Adrenal gland (tissue), 12 donors: Measurements from ENCODE around the gene B3GLCT. TPM values are rescaled to one million over a fixed set of nuclear protein-coding genes. Genes with fewer than 3 reads are reported as not detected.
"Not testable (repeated sequence)": the region's sequence is repeated elsewhere in the genome, so short reads cannot be mapped to it uniquely, and the experiment has no call there.

ENCODE experiments used
- DNase-seq, 7 donors: peaks; one replicate each; pipeline ENCODE4 v3.0.0-alpha.2; 2019 to 2020
- H3K27ac ChIP-seq, 5 donors: fragments of 200-600 bp; sonication (generic) in 4 of 5; 1 replicate in 3 of 5; 2 replicates in 2 of 5; pipeline versions ENCODE4 v1.5.1 to v1.8.0; 2016 to 2020; ENCODE audit warnings: mild to moderate bottlenecking in 1 of 5
- H3K27me3 ChIP-seq: fragments of 200-600 bp; 2 replicates; pipeline ENCODE4 v1.8.0; 2021
- H3K36me3 ChIP-seq, 2 donors: fragments of 200-600 bp; replicated peaks in 1 of 2; 1 replicate in 1 of 2; 2 replicates in 1 of 2; pipeline versions ENCODE4 v1.5.1 to v1.8.0; 2018 to 2022
- H3K4me1 ChIP-seq, 2 donors: fragments of 200-600 bp; replicated peaks in 1 of 2; 1 replicate in 1 of 2; 2 replicates in 1 of 2; pipeline versions ENCODE4 v1.5.1 to v1.8.0; 2018 to 2021
- H3K4me3 ChIP-seq, 4 donors: fragments of 200-600 bp; sonication (generic) in 3 of 4; one replicate each; pipeline ENCODE4 v1.5.1; 2016 to 2018
- H3K9me3 ChIP-seq, 3 donors: fragments of 200-600 bp; sonication (generic) in 1 of 3; replicated peaks in 1 of 3; 1 replicate in 2 of 3; 2 replicates in 1 of 3; pipeline versions ENCODE4 v1.5.1 to v1.8.0; 2016 to 2021
- CTCF ChIP-seq, 6 experiments: fragments of 450-650 bp in 4 of 6; fragments of 200-600 bp in 2 of 6; sonication (generic) in 1 of 6; IDR thresholded peaks; 1 replicate in 5 of 6; 2 replicates in 1 of 6; pipeline versions ENCODE4 v1.5.1 to v1.8.0; 2016 to 2021; ENCODE audit warnings: antibody characterized with exemption in 6 of 6, mild to moderate bottlenecking in 2 of 6, moderate library complexity in 1 of 6
- POLR2A ChIP-seq, 2 donors: fragments of 450-650 bp; IDR thresholded peaks; one replicate each; pipeline ENCODE4 v1.6.1; 2017; ENCODE audit warnings: antibody characterized with exemption in 2 of 2, mild to moderate bottlenecking in 2 of 2, moderate library complexity in 1 of 2
- WGBS, 4 donors: extraction: QIAGEN DNeasy Blood & Tissue Kit in 2 of 4; methylation state at CpG; one replicate each; pipeline versions ENCODE4 v1.1.5 to v1.1.7; 2013 to 2017; 5-methylcytosine and 5-hydroxymethylcytosine counted together
- intact Hi-C, 2 donors: fragments of 100-400 bp; cut with DNase I; formaldehyde crosslinking; loops; one replicate each; pipeline versions ENCODE4 v1.14.1 to v1.15.0; 2022 to 2023
- polyA plus RNA-seq, 3 donors: library from polyadenylated mRNA; stranded (reverse); fragments of 200-250 nt in 2 of 3; fragments of 350-450 nt in 1 of 3; fragmentation: Illumina TruSeq in 1 of 3; extraction: RNeasy Lipid Tissue Mini Kit (QIAGEN cat#74804) in 1 of 3; gene quantifications; one replicate each; pipeline ENCODE4 v1.2.3, GENCODE V29; 2013 to 2014
- total RNA-seq, 9 donors: library from RNA; depleted of rRNA in 4 of 9; stranded (reverse); fragments of >200 nt in 4 of 9; fragments of 120-200 nt in 1 of 9; fragmentation: NEBNext Ultra II Directional in 1 of 9; extraction: Animal tissue kit (Norgen Biotek cat#: 25700) in 1 of 9; gene quantifications; one replicate each; pipeline versions ENCODE4 v1.1.0 to v1.2.4, GENCODE V29; 2013 to 2023
- donor health status: healthy with polysubstance abuse.
- donor health status: Bipolar disorder and iron deficiency.
- donor health status: DM: yes; HTN: yes; CAD: no.
- donor health status: DM: no; HTN: no; CAD: no.
- donor health status: DM: no; HTN: no; CAD: no.
- donor health status: DM: yes; HTN: yes; CAD: no.

The B3GLCT gene
- total and polyA plus RNA-seq, 12 donors, result 1.9 to 6.4 (median 3.5) TPM

GRCh38 chr13:31214435-31214834, 14.7 kb downstream of the B3GLCT start:
- Histone ChIP-seq H3K36me3 (no peaks in the 10 kb centered on the region), H3K4me1 (peaks cover 0 to 11% of the 10 kb centered on the region in 2 donors)

GRCh38 chr13:31216916-31217315, 17.1 kb downstream of the B3GLCT start:
- peaks cover 0 to 12% of the 10 kb centered on the region in 2 donors for H3K4me1 ChIP-seq
- DNase-seq, H3K4me3 ChIP-seq, intact Hi-C loops, H3K27me3 ChIP-seq, H3K27ac ChIP-seq, H3K36me3 ChIP-seq, H3K9me3 ChIP-seq: not testable (repeated sequence)
- WGBS, 4 donors, result 94 to 100% (median 96%) methylated on average over 2 of the region's 2 CpGs

More at GRCh38 chr13:31214435-31214834, 14.7 kb downstream of the B3GLCT start:
- H3K27me3 ChIP-seq, result no peaks in the 10 kb centered on the region
- DNase-seq, result no peak
- no peak overlapping the region for H3K27ac ChIP-seq
- H3K9me3 ChIP-seq, result no peaks in the 10 kb centered on the region
- TF ChIP-seq CTCF (IDR thresholded peaks at IDR 0.05), result no peak
- TF ChIP-seq POLR2A (IDR thresholded peaks at IDR 0.05), result no peak
- H3K4me3 ChIP-seq, result no peak overlapping the region
- WGBS, 4 donors, result 66 to 89% (median 76%) methylated on average over 1 of the region's 1 CpG
- intact Hi-C loops, result no loop called here

GRCh38 chr13:31219909-31220598, 20.3 kb downstream of the B3GLCT start:
- WGBS, 4 donors, result 73 to 84% (median 78%) methylated on average over 4 of the region's 4 CpGs
- TF ChIP-seq POLR2A (IDR thresholded peaks at IDR 0.05) (no peak), CTCF (IDR thresholded peaks at IDR 0.05) (no peak)

GRCh38 chr13:31221057-31221456, 21.3 kb downstream of the B3GLCT start:
- Histone ChIP-seq H3K4me3 (no peak overlapping the region), H3K9me3 (no peaks in the 10 kb centered on the region), H3K27me3 (no peaks in the 10 kb centered on the region), H3K36me3 (no peaks in the 10 kb centered on the region), H3K27ac (no peak overlapping the region), H3K4me1 (peaks cover 0 to 12% of the 10 kb centered on the region in 2 donors)
- intact Hi-C loops, result no loop called here
- 59 to 69% (median 60%) methylated on average over 3 of the region's 3 CpGs for WGBS, 4 donors
- TF ChIP-seq POLR2A (IDR thresholded peaks at IDR 0.05), result no peak
- DNase-seq, result peak in 3 of 7 donors; percentile 30 to 53 (median 50)

More at GRCh38 chr13:31219909-31220598, 20.3 kb downstream of the B3GLCT start:
- H3K27ac ChIP-seq, result no peak overlapping the region
- no peaks in the 10 kb centered on the region for H3K36me3 ChIP-seq
- intact Hi-C loops, result no loop called here
- no peak overlapping the region for H3K4me3 ChIP-seq
- H3K9me3 ChIP-seq, result no peaks in the 10 kb centered on the region
- H3K27me3 ChIP-seq, result no peaks in the 10 kb centered on the region
- DNase-seq, result no peak
- peaks cover 0 to 12% of the 10 kb centered on the region in 2 donors for H3K4me1 ChIP-seq

GRCh38 chr13:31223215-31223614, 23.4 kb downstream of the B3GLCT start:
- H3K4me3 ChIP-seq, result no peak overlapping the region
- H3K36me3 ChIP-seq, result no peaks in the 10 kb centered on the region
- H3K27ac ChIP-seq, result peak overlapping the region in 1 of 5 donors; percentile 20
- no peak for DNase-seq
- no peaks in the 10 kb centered on the region for H3K27me3 ChIP-seq
- TF ChIP-seq CTCF (IDR thresholded peaks at IDR 0.05), result no peak
- TF ChIP-seq POLR2A (IDR thresholded peaks at IDR 0.05), result no peak
- peaks cover 0 to 12% of the 10 kb centered on the region in 2 donors for H3K4me1 ChIP-seq
- intact Hi-C loops, result no loop called here
- no peaks in the 10 kb centered on the region for H3K9me3 ChIP-seq
- 88 to 96% (median 93%) methylated on average over 7 of the region's 7 CpGs for WGBS, 4 donors
